Vagina (tissue), 2 donors: ENCODE results near the gene FREM2. TPM values are rescaled to one million over a fixed set of nuclear protein-coding genes. Genes with fewer than 3 reads are reported as not detected.

ENCODE experiments used
- DNase-seq, 2 donors: peaks; one replicate each; pipeline ENCODE4 v3.0.0-alpha.2; 2017; ENCODE audit errors: extremely low spot score in 2 of 2
- H3K27ac ChIP-seq: fragments of 200-600 bp; sonication (generic); one replicate; pipeline ENCODE4 v1.5.1; 2019
- H3K27me3 ChIP-seq: fragments of 200-600 bp; sonication (generic); one replicate; pipeline ENCODE4 v1.5.1; 2019
- H3K36me3 ChIP-seq, 2 donors: fragments of 200-600 bp; sonication (generic); one replicate each; pipeline ENCODE4 v1.5.1; 2017 to 2019
- H3K4me1 ChIP-seq: fragments of 200-600 bp; sonication (generic); one replicate; pipeline ENCODE4 v1.5.1; 2019
- H3K4me3 ChIP-seq, 2 donors: fragments of 200-600 bp; sonication (generic); 1 replicate in 1 of 2; 2 replicates in 1 of 2; pipeline ENCODE4 v1.5.1; 2016 to 2019
- H3K9me3 ChIP-seq: fragments of 200-600 bp; sonication (generic); one replicate; pipeline ENCODE4 v1.5.1; 2019
- CTCF ChIP-seq, 3 experiments: fragments of 450-650 bp in 2 of 3; fragments of 200-600 bp in 1 of 3; sonication (generic) in 1 of 3; IDR thresholded peaks; one replicate each; pipeline ENCODE4 v1.5.1; 2017 to 2019; ENCODE audit warnings: antibody characterized with exemption in 3 of 3, mild to moderate bottlenecking in 2 of 3, moderate library complexity in 2 of 3
- POLR2A ChIP-seq, 2 donors: fragments of 450-650 bp; IDR thresholded peaks; one replicate each; pipeline ENCODE4 v1.6.1; 2017; ENCODE audit warnings: antibody characterized with exemption in 2 of 2, mild to moderate bottlenecking in 2 of 2, moderate library complexity in 2 of 2
- POLR2AphosphoS5 ChIP-seq, 2 donors: sonication (generic); formaldehyde crosslinking; IDR thresholded peaks; one replicate each; pipeline ENCODE4 v1.9.0; 2017; ENCODE audit warnings: antibody characterized with exemption in 2 of 2, mild to moderate bottlenecking in 2 of 2, low read depth in 1 of 2; ENCODE audit not compliant: insufficient read depth in 1 of 2
- intact Hi-C: fragments of 100-400 bp; cut with DNase I; formaldehyde crosslinking; loops from one replicate; pipeline ENCODE4 v1.15.1; 2023
- total RNA-seq: library from RNA; depleted of rRNA; stranded (reverse); fragments of >200 nt; gene quantifications from one replicate; pipeline ENCODE4 v1.2.3, GENCODE V29; 2016

Gene FREM2
- total RNA-seq, 1 donor from 2014 or later = 0.98 TPM

DNA sequence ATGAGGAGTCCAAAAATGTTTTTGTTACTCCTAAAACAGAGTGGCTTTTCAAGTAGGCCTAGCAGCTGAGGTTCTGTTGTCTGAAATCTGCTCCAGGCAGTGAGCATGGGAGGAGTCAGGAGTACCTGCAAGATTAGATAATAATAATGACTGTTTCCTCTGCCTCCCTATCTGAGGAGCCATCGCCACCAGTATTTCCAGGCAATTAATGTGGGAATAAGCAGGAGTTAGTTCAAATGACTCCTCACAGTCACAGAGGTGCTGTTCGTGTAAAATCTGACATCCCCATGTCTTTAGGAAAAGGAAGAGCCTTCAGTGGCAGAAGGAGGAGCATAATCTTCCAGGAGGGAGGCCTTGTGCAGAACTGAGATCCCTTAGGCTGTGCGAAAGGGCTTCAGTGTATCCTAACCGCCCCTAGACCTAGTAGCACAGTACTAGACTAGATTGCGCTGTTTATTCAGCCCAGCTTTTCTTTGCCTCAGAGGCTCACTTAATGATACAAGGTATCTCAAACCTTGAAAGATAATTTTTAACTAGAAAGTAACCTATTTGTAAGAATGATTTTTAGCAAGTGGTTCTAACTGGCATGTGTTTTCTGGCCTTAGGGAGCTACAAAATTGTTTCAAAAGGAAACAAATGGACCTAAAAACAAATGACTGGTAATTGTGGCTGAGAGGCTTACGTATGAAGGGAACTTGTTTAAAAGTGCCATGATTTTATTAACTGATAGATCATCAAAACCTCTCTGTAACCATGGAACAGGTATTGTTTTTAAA lies 49.0 kb downstream of the FREM2 start:
- no peak for TF ChIP-seq CTCF (IDR thresholded peaks at IDR 0.05)
- Histone ChIP-seq H3K36me3 (no peaks in the 10 kb centered on the region), H3K4me1 (no peaks in the 10 kb centered on the region), H3K27me3 (no peaks in the 10 kb centered on the region), H3K9me3 (no peaks in the 10 kb centered on the region), H3K27ac (no peak overlapping the region), H3K4me3 (no peak overlapping the region)
- DNase-seq = no peak
- intact Hi-C loops = no loop called here

GRCh38 chr13:38743466-38743865 lies 56.6 kb downstream of the FREM2 start:
- Histone ChIP-seq H3K9me3 (no peaks in the 10 kb centered on the region), H3K4me1 (no peaks in the 10 kb centered on the region), H3K27ac (no peak overlapping the region), H3K4me3 (no peak overlapping the region), H3K36me3 (no peaks in the 10 kb centered on the region), H3K27me3 (no peaks in the 10 kb centered on the region)
- intact Hi-C loops = no loop called here
- no peak for TF ChIP-seq POLR2A (IDR thresholded peaks at IDR 0.05)
- no peak for DNase-seq

DNA sequence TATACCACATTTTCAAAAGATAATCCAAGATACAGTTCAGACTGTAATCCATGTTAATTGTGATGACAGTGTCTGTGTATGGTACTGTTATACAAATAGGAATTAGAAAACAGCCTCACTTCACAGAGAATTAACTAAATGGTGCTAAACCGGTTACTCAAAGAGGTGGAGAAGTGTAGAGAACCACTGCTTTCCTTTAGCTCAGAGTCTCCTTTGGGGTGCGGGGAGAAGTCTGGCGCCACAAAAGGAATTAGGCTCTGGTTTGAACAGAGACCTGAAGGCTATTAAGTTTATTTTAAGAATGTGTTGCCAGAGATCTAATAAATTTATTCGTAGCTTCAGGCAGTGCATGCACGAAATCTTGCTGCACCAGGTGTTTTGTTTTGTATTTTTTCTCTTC lies 65.8 kb downstream of the FREM2 start:
- H3K27ac ChIP-seq = no peak overlapping the region
- no peaks in the 10 kb centered on the region for H3K4me1 ChIP-seq
- H3K4me3 ChIP-seq = no peak overlapping the region
- no peaks in the 10 kb centered on the region for H3K9me3 ChIP-seq
- TF ChIP-seq POLR2A (IDR thresholded peaks at IDR 0.05) = no peak
- no peak for TF ChIP-seq POLR2AphosphoS5 (IDR thresholded peaks at IDR 0.05; ENCODE audit: insufficient read depth in 1 of 2, low read depth in 1 of 2)
- TF ChIP-seq CTCF (IDR thresholded peaks at IDR 0.05) = no peak
- intact Hi-C loops = no loop called here
- H3K36me3 ChIP-seq = no peaks in the 10 kb centered on the region
- DNase-seq = no peak
- H3K27me3 ChIP-seq = no peaks in the 10 kb centered on the region

GRCh38 chr13:38753878-38754277 lies 67.0 kb downstream of the FREM2 start:
- H3K4me1 ChIP-seq = no peaks in the 10 kb centered on the region
- intact Hi-C loops = no loop called here
- H3K4me3 ChIP-seq = no peak overlapping the region
- TF ChIP-seq CTCF (IDR thresholded peaks at IDR 0.05) = no peak
- TF ChIP-seq POLR2A (IDR thresholded peaks at IDR 0.05) = no peak
- TF ChIP-seq POLR2AphosphoS5 (IDR thresholded peaks at IDR 0.05; ENCODE audit: insufficient read depth in 1 of 2, low read depth in 1 of 2) = no peak
- DNase-seq = no peak
- no peaks in the 10 kb centered on the region for H3K9me3 ChIP-seq
- no peaks in the 10 kb centered on the region for H3K36me3 ChIP-seq
- H3K27ac ChIP-seq = no peak overlapping the region
- H3K27me3 ChIP-seq = no peaks in the 10 kb centered on the region

DNA sequence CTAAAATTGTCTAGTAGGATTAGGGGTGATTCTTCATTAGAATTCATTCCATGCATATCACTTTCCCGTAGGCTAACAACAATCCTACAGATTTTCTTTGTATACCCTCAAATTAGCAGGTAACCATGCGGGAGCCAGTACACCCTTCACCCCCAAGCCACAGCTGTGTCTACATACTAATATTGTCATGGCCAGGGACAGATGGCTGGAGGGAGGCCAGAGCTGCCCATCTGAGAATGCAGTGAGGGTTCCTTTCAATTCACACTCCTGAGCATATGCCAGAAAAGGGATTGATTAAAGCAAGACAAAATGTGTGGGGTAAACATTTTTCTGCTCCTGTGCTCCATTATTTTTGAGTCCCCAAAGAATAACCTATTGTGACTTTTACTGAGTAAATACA lies 68.9 kb downstream of the FREM2 start:
- H3K4me3 ChIP-seq = no peak overlapping the region
- no peaks in the 10 kb centered on the region for H3K27me3 ChIP-seq
- H3K27ac ChIP-seq = no peak overlapping the region
- intact Hi-C loops = no loop called here
- DNase-seq = no peak
- no peaks in the 10 kb centered on the region for H3K4me1 ChIP-seq
- H3K9me3 ChIP-seq = no peaks in the 10 kb centered on the region
- no peak for TF ChIP-seq CTCF (IDR thresholded peaks at IDR 0.05)
- TF ChIP-seq POLR2A (IDR thresholded peaks at IDR 0.05) = no peak
- no peak for TF ChIP-seq POLR2AphosphoS5 (IDR thresholded peaks at IDR 0.05; ENCODE audit: insufficient read depth in 1 of 2, low read depth in 1 of 2)
- H3K36me3 ChIP-seq = no peaks in the 10 kb centered on the region
